Myocyte (in vitro differentiated cells): ENCODE results near the gene PPP3CA. TPM values are rescaled to one million over a fixed set of nuclear protein-coding genes. Genes with fewer than 3 reads are reported as not detected.

Source experiments
- DNase-seq: peaks from one replicate; pipeline ENCODE4 v3.0.0-alpha.2; 2012; ENCODE audit warnings: low read depth
- microRNA counts: library from miRNA; unstranded; fragments of <30 nt; microRNA quantifications from one replicate; lab custom pipeline; 2016
- microRNA-seq: library from miRNA; unstranded; fragments of <30 nt; microRNA quantifications from one replicate; pipeline ENCODE4, GENCODE V29; 2016
- total RNA-seq: library from RNA; depleted of rRNA; stranded (reverse); fragments of >200 nt; gene quantifications from 2 replicates; pipeline ENCODE4 v1.2.3, GENCODE V29; 2014

PPP3CA gene
- total RNA-seq, 1 donor from 2014 or later = 34.7 TPM

GRCh38 chr4:100977274-100977673 lies 370.1 kb downstream of the PPP3CA start:
- DNase-seq = no peak

MicroRNAs within 50 kb of the gene (microRNA counts, 767-probe panel; counts per million panel counts)
- microRNA hsa-miR-1255a (lab: Ali Mortazavi, UCI) = not detected

Small RNAs within 50 kb of the gene (microRNA-seq; reads per million reads assigned to microRNA genes)
- gene MIR1255A = 5.0 reads per million, percentile 22 among the genes with 10 or more reads in this experiment
- not detected for gene MIR8066
